HepG2 (cell line): ENCODE results near the gene KDM5A. TPM values are rescaled to one million over a fixed set of nuclear protein-coding genes. Genes with fewer than 3 reads are reported as not detected.
"Not testable (repeated sequence)": the region's sequence is repeated elsewhere in the genome, so short reads cannot be mapped to it uniquely, and the experiment has no call there.

Source experiments
- ATAC-seq: fragments of 200-7000 bp; cut with Tn5 transposase; 3 replicates; pipeline ENCODE4 v1.9.1; 2020; ENCODE audit warnings: mild to moderate bottlenecking, moderate library complexity
- BruUV-seq: library from RNA; stranded (reverse); fragments of 400-500 nt; replicated peaks from 2 replicates; lab custom pipeline; 2021; lab: Mats Ljungman, UMichigan
- CTCF ChIA-PET: fragments of 300-600 bp; formaldehyde crosslinking; extraction: SDS; loops from one replicate; lab custom pipeline; 2021; ENCODE audit warnings: low total read pairs, inconsistent platforms, low intra/inter-chr PET ratio; lab: Yijun Ruan, JAX
- POLR2A ChIA-PET: fragments of 350-600 bp; sonication (Branson Sonifier 250); formaldehyde crosslinking; loops from one replicate; lab custom pipeline; 2020; ENCODE audit warnings: antibody characterized with exemption, inconsistent platforms; lab: Yijun Ruan, JAX
- DNase-seq: peaks from one replicate; pipeline ENCODE4 v3.0.0-alpha.2; 2015; ENCODE audit warnings: low spot score
- FAIRE-seq: peaks from 3 replicates; lab custom pipeline; 2011; peaks lifted over from hg19 to GRCh38; lab: Jason Lieb, UNC
- H2AFZ ChIP-seq: one replicate; pipeline ENCODE4 v1.6.1; 2011; ENCODE audit warnings: low read length, inconsistent platforms
- H3K27ac ChIP-seq: fragments of 300-600 bp; 3 replicates; pipeline ENCODE4 v1.8.0; 2011; ENCODE audit warnings: mixed run types, mild to moderate bottlenecking, mixed read lengths, low read length, inconsistent platforms; ENCODE audit not compliant: insufficient read depth; ENCODE audit errors: extremely low read length
- H3K27me3 ChIP-seq, 2 experiments: fragments of 200-600 bp in 1 of 2; 2 replicates in 1 of 2; 3 replicates in 1 of 2; pipeline versions ENCODE4 v1.6.0 to v1.8.0; 2011; ENCODE audit warnings: low read length in 2 of 2, mild to moderate bottlenecking in 2 of 2, moderate library complexity in 2 of 2, inconsistent platforms in 1 of 2; ENCODE audit not compliant: insufficient read depth in 2 of 2, control insufficient read depth in 1 of 2
- H3K36me3 ChIP-seq, 2 experiments: fragments of 200-600 bp in 1 of 2; replicated peaks in 1 of 2; 2 replicates in 1 of 2; 3 replicates in 1 of 2; pipeline versions ENCODE4 v1.5.1 to v1.8.0; 2011; ENCODE audit warnings: low read length in 2 of 2, inconsistent platforms in 1 of 2; ENCODE audit not compliant: insufficient read depth in 2 of 2, control insufficient read depth in 1 of 2
- H3K4me1 ChIP-seq: 2 replicates; pipeline ENCODE4 v1.5.1; 2012; ENCODE audit warnings: low read length, inconsistent platforms; ENCODE audit not compliant: insufficient read depth
- H3K4me2 ChIP-seq: 2 replicates; pipeline ENCODE4 v1.6.0; 2011; ENCODE audit warnings: low read depth, low read length, inconsistent platforms
- H3K4me3 ChIP-seq, 3 experiments: fragments of 200-600 bp in 1 of 3; sonication (generic), shearing (Covaris generic) in 1 of 3; replicated peaks in 1 of 3; 2 replicates each; pipeline ENCODE4 v1.5.1; 2011 to 2016; ENCODE audit warnings: low read length in 3 of 3, inconsistent platforms in 2 of 3, low read depth in 2 of 3, mild to moderate bottlenecking in 2 of 3, control low read depth in 1 of 3, mixed read lengths in 1 of 3; ENCODE audit not compliant: insufficient read depth in 1 of 3
- H3K79me2 ChIP-seq: one replicate; pipeline ENCODE4 v1.6.1; 2011; ENCODE audit warnings: low read length, inconsistent platforms; ENCODE audit not compliant: insufficient read depth
- H3K9ac ChIP-seq: 2 replicates; pipeline ENCODE4 v1.6.0; 2011; ENCODE audit warnings: mild to moderate bottlenecking, low read depth, low read length, inconsistent platforms; ENCODE audit not compliant: insufficient read depth
- H3K9me3 ChIP-seq: 2 replicates; pipeline ENCODE4 v1.5.1; 2012; ENCODE audit warnings: mild to moderate bottlenecking, low read length
- H4K20me1 ChIP-seq: 2 replicates; pipeline ENCODE4 v1.6.0; 2011; ENCODE audit warnings: inconsistent platforms, mild to moderate bottlenecking, low read length, moderate library complexity; ENCODE audit not compliant: insufficient read depth
- FOSL2 ChIP-seq: sonication (generic); formaldehyde crosslinking; IDR thresholded peaks from 2 replicates; pipeline ENCODE4 v1.4.0; 2020; ENCODE audit warnings: missing genetic modification reagents
- NCOR1 ChIP-seq: fragments of 200-600 bp; sonication (generic); IDR thresholded peaks from 2 replicates; pipeline ENCODE4 v1.7.0; 2017; ENCODE audit warnings: antibody characterized with exemption, low read length, borderline replicate concordance
- ZNF614 ChIP-seq: IDR thresholded peaks from 2 replicates; pipeline ENCODE4 v1.6.1; 2018; ENCODE audit warnings: missing biosample characterization, missing genetic modification reagents, inconsistent platforms, borderline replicate concordance
- WGBS: methylation state at CpG from one replicate; pipeline ENCODE4 v1.1.6; 2017; ENCODE audit warnings: low lambda C conversion rate; 5-methylcytosine and 5-hydroxymethylcytosine counted together
- in situ Hi-C: cut with HindIII; loops from 2 replicates; pipeline ENCODE4 v1.10.0; 2017; ENCODE audit warnings: low pct_unique_long_range_greater_than_20kb; ENCODE audit not compliant: extremely low pct_ligation_motif_present
- intact Hi-C: fragments of 100-400 bp; cut with micrococcal nuclease; formaldehyde crosslinking; loops from one replicate; pipeline ENCODE4 v1.10.0; 2022; ENCODE audit not compliant: unreplicated experiment
- polyA plus RNA-seq, 8 experiments: library from polyadenylated mRNA; depleted of rRNA in 3 of 8; stranded (reverse) in 7 of 8; unstranded in 1 of 8; fragments of >200 nt; fragmentation: Illumina TruSeq in 4 of 8; extraction: Trizol in 4 of 8; gene quantifications; 2 replicates each; pipeline versions ENCODE4 v1.2.1 to v1.2.3, GENCODE V29; 2011 to 2016; ENCODE audit warnings: low read depth in 4 of 8, missing spikeins in 1 of 8, mixed read lengths in 1 of 8; ENCODE audit not compliant: insufficient read depth in 1 of 8
- total RNA-seq, 5 experiments: library from RNA; depleted of rRNA; stranded (reverse); fragments of >200 nt; fragmentation: Illumina TruSeq; extraction: Trizol; gene quantifications; 2 replicates each; pipeline ENCODE4 v1.2.3, GENCODE V29; 2016; ENCODE audit warnings: low read depth in 1 of 5

Gene KDM5A
- total and polyA plus RNA-seq, 2 of the 13 experiments (the other 11 are each of a cell fraction or from before 2014, with no cell fraction given) = 12.0 to 29.2 TPM

- H3K79me2 ChIP-seq, POLR2A ChIA-PET, FAIRE-seq, H3K4me3 ChIP-seq, BruUV-seq, H3K4me2 ChIP-seq, H3K27me3 ChIP-seq, H3K27ac ChIP-seq, DNase-seq, H3K9me3 ChIP-seq, H3K4me1 ChIP-seq, H4K20me1 ChIP-seq, intact Hi-C loops, ATAC-seq, CTCF ChIA-PET, H2AFZ ChIP-seq, H3K9ac ChIP-seq, in situ Hi-C loops: not testable (repeated sequence)
- WGBS = 97% methylated on average over 6 of the region's 7 CpGs
- H3K36me3 ChIP-seq = peaks cover 8 to 30% of the 10 kb centered on the region in 2 experiments; a peak in 4 of 5 replicates
These were observed 46.1 kb downstream of the KDM5A start for GRCh38 chr12:343036-343435.

DNA sequence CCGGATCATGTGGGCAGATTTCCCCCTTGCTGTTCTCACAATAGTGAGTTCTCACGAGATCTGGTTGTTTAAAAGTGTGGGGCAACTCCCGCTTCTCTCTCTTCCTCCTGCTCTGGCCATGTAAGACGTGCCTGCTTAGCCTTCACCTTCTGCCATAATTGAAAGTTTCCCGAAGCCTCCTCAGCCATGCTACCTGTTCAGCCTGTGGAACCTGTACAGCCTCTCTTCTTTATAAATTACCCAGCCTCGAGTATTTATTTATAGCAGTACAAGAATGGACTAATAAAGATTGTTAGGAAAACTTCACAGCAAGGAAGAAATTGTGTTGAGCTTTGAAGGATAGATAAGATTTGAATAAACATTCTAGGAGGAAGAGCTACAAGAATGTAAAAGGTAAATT is 52.1 kb downstream of the KDM5A start:
- FAIRE-seq = no peak
- H3K4me2 ChIP-seq = no peak overlapping the region
- peaks cover 15 to 55% of the 10 kb centered on the region in 2 experiments; a peak in 4 of 5 replicates for H3K36me3 ChIP-seq
- no peak overlapping the region for H3K9ac ChIP-seq
- H4K20me1 ChIP-seq = no peaks in the 10 kb centered on the region
- ChIA-PET CTCF (no interaction called here), POLR2A (no interaction called here)
- H3K27me3 ChIP-seq = no peaks in the 10 kb centered on the region
- ATAC-seq = no peak
- no peak overlapping the region for H3K27ac ChIP-seq
- no peak overlapping the region for H3K4me3 ChIP-seq
- no peaks in the 10 kb centered on the region for H3K9me3 ChIP-seq
- BruUV-seq = no TSS peak
- intact Hi-C loops = no loop called here
- no peak overlapping the region for H2AFZ ChIP-seq
- DNase-seq = no peak
- in situ Hi-C loops = no loop called here
- WGBS = 95% methylated on average over 6 of the region's 6 CpGs
- no peak for TF ChIP-seq ZNF614 (CRISPR knock-in tag)
- no peak for TF ChIP-seq FOSL2 (CRISPR knock-in tag)
- no peak for TF ChIP-seq NCOR1
- TF ChIP-seq, all 625 proteins: peak for 0
- no peaks in the 10 kb centered on the region for H3K4me1 ChIP-seq
- H3K79me2 ChIP-seq = no peaks in the 10 kb centered on the region
